Panc1 (cell line): ENCODE results near the gene GPR32. TPM values are rescaled to one million over a fixed set of nuclear protein-coding genes. Genes with fewer than 3 reads are reported as not detected.

ENCODE experiments used
- ATAC-seq: fragments of 200-7000 bp; cut with Tn5 transposase; 2 replicates; pipeline ENCODE4 v1.9.1; 2020; ENCODE audit warnings: mild to moderate bottlenecking, moderate library complexity
- BruUV-seq: library from RNA; stranded (reverse); fragments of 400-500 nt; replicated peaks from 2 replicates; lab custom pipeline; 2021; lab: Mats Ljungman, UMichigan
- CTCF ChIA-PET: fragments of 300-600 bp; sonication (Branson Sonifier 250); formaldehyde crosslinking; loops from one replicate; lab custom pipeline; 2022; ENCODE audit warnings: antibody characterized with exemption; lab: Charles Lee
- POLR2A ChIA-PET: fragments of 300-600 bp; sonication (Branson Sonifier 250); formaldehyde crosslinking; loops from one replicate; lab custom pipeline; 2022; ENCODE audit warnings: antibody characterized with exemption; lab: Charles Lee
- DNase-seq: peaks from one replicate; pipeline ENCODE4 v3.0.0-alpha.2; 2010; ENCODE audit warnings: low read depth, low spot score
- H3K27ac ChIP-seq: 2 replicates; pipeline ENCODE4 v1.5.1; 2011; ENCODE audit warnings: mild to moderate bottlenecking, low read length, inconsistent platforms
- H3K27me3 ChIP-seq: fragments of 200-500 bp; sonication (Bioruptor generic); 2 replicates; pipeline ENCODE4 v1.6.0; 2014; ENCODE audit warnings: low read length, inconsistent platforms; ENCODE audit not compliant: control insufficient read depth, insufficient read depth
- H3K36me3 ChIP-seq: fragments of 200-500 bp; sonication (Bioruptor generic); 2 replicates; pipeline ENCODE4 v1.5.1; 2014; ENCODE audit warnings: inconsistent platforms, mild to moderate bottlenecking, low read length, moderate library complexity; ENCODE audit not compliant: control insufficient read depth, insufficient read depth
- H3K4me1 ChIP-seq: 2 replicates; pipeline ENCODE4 v1.5.1; 2011; ENCODE audit warnings: inconsistent platforms, mild to moderate bottlenecking, low read length, moderate library complexity; ENCODE audit not compliant: control insufficient read depth, insufficient read depth
- H3K4me3 ChIP-seq, 2 experiments: 2 replicates each; pipeline ENCODE4 v1.5.1; 2011 to 2012; ENCODE audit warnings: low read depth in 2 of 2, low read length in 2 of 2, mild to moderate bottlenecking in 2 of 2, inconsistent platforms in 1 of 2, moderate library complexity in 1 of 2
- H3K9me3 ChIP-seq: fragments of 200-500 bp; sonication (Bioruptor generic); 2 replicates; pipeline ENCODE4 v1.5.1; 2014; ENCODE audit warnings: low read depth, mild to moderate bottlenecking, inconsistent platforms, low read length, moderate library complexity; ENCODE audit not compliant: control insufficient read depth, insufficient read depth
- CTCF ChIP-seq: fragments of 450-650 bp; IDR thresholded peaks from 2 replicates; pipeline ENCODE4 v1.5.1; 2017; ENCODE audit warnings: mild to moderate bottlenecking
- POLR2AphosphoS5 ChIP-seq: IDR thresholded peaks from 2 replicates; pipeline ENCODE4 v1.6.1; 2012; ENCODE audit warnings: mild to moderate bottlenecking, low read depth, low read length, moderate library complexity
- REST ChIP-seq, 2 experiments: IDR thresholded peaks; 2 replicates each; pipeline ENCODE4 v1.6.1; 2011 to 2012; ENCODE audit warnings: low read depth in 2 of 2, control low read depth in 1 of 2, low read length in 1 of 2, mild to moderate bottlenecking in 1 of 2, moderate library complexity in 1 of 2; ENCODE audit not compliant: insufficient read depth in 1 of 2
- SIN3A ChIP-seq: IDR thresholded peaks from 2 replicates; pipeline ENCODE4 v1.6.1; 2012; ENCODE audit warnings: low read depth, mild to moderate bottlenecking, low read length, moderate library complexity, borderline replicate concordance; ENCODE audit not compliant: insufficient read depth
- TCF7L2 ChIP-seq: IDR thresholded peaks from 2 replicates; pipeline ENCODE4 v1.6.1; 2011; ENCODE audit warnings: mild to moderate bottlenecking, low read depth, low read length, inconsistent platforms
- in situ Hi-C: cut with HindIII; loops from 2 replicates; pipeline ENCODE4 v1.10.0; 2016; ENCODE audit warnings: low sequenced_read_pairs, low pct_unique_long_range_greater_than_20kb
- intact Hi-C: fragments of 100-400 bp; cut with micrococcal nuclease; formaldehyde crosslinking; loops from one replicate; pipeline ENCODE4 v1.10.0; 2022; ENCODE audit not compliant: unreplicated experiment
- total RNA-seq: library from RNA; stranded (reverse); gene quantifications from one replicate; pipeline ENCODE4 v1.2.1, GENCODE V29; 2021; ENCODE audit not compliant: unreplicated experiment

GPR32 gene
- total RNA-seq, 1 experiment from 2014 or later = not detected

- intact Hi-C loops (no loop called here), in situ Hi-C loops (no loop called here)
- no peak for DNase-seq
- no TSS peak for BruUV-seq
- Histone ChIP-seq H3K27me3 (no peaks in the 10 kb centered on the region; the same call in 1 of the 2 replicates), H3K36me3 (no peaks in the 10 kb centered on the region), H3K9me3 (no peaks in the 10 kb centered on the region), H3K27ac (no peak overlapping the region), H3K4me1 (no peaks in the 10 kb centered on the region), H3K4me3 (no peak overlapping the region)
- POLR2A ChIA-PET = no interaction called here
- no peak for ATAC-seq
- no peak for TF ChIP-seq CTCF
- no peak for TF ChIP-seq REST (IDR thresholded peaks at IDR 0.05; ENCODE audit: insufficient read depth in 1 of 2, low read depth in 2 of 2, low read length in 1 of 2)
- TF ChIP-seq TCF7L2 = no peak
- TF ChIP-seq POLR2AphosphoS5 = no peak
- no peak for TF ChIP-seq SIN3A
- CTCF ChIA-PET = no interaction called here
Observed at GRCh38 chr19:50817941-50818858, 47.9 kb downstream of the GPR32 start.

- Histone ChIP-seq H3K4me3 (no peak overlapping the region), H3K27me3 (no peaks in the 10 kb centered on the region; the same call in 1 of the 2 replicates), H3K36me3 (no peaks in the 10 kb centered on the region), H3K4me1 (no peaks in the 10 kb centered on the region), H3K9me3 (no peaks in the 10 kb centered on the region), H3K27ac (no peak overlapping the region)
- ChIA-PET POLR2A (no interaction called here), CTCF (no interaction called here)
- in situ Hi-C loops (no loop called here), intact Hi-C loops (no loop called here)
- DNase-seq (no peak), ATAC-seq (no peak)
- no TSS peak for BruUV-seq
- TF ChIP-seq SIN3A (no peak), TCF7L2 (no peak), REST (IDR thresholded peaks at IDR 0.05; ENCODE audit: insufficient read depth in 1 of 2, low read depth in 2 of 2, low read length in 1 of 2) (no peak), POLR2AphosphoS5 (no peak), CTCF (no peak)
Observed at GRCh38 chr19:50818859-50819472, 48.7 kb downstream of the GPR32 start.
